Psoas muscle (tissue), 8 donors: Measurements from ENCODE around the gene EPS8L1. TPM values are rescaled to one million over a fixed set of nuclear protein-coding genes. Genes with fewer than 3 reads are reported as not detected.
"Not testable (repeated sequence)": the region's sequence is repeated elsewhere in the genome, so short reads cannot be mapped to it uniquely, and the experiment has no call there.

Experiments
- ATAC-seq, 4 donors: fragments of 200-7000 bp; cut with Tn5 transposase; one replicate each; pipeline ENCODE4 v1.9.1; 2020; ENCODE audit warnings: moderate library complexity in 3 of 4, mild to moderate bottlenecking in 2 of 4
- DNase-seq, 2 donors: peaks; one replicate each; pipeline ENCODE4 v3.0.0-alpha.2; 2020
- H3K27ac ChIP-seq: fragments of 200-600 bp; one replicate; pipeline ENCODE4 v1.8.0; 2022
- H3K27me3 ChIP-seq, 3 donors: fragments of 200-600 bp in 1 of 3; one replicate each; pipeline versions ENCODE4 v1.6.1 to v1.8.0; 2013 to 2022; ENCODE audit warnings: low read length in 2 of 3, mild to moderate bottlenecking in 2 of 3, moderate library complexity in 1 of 3; ENCODE audit not compliant: insufficient read depth in 3 of 3
- H3K36me3 ChIP-seq, 2 donors: fragments of 200-600 bp in 1 of 2; one replicate each; pipeline versions ENCODE4 v1.6.1 to v1.8.0; 2013 to 2022; ENCODE audit warnings: low read depth in 1 of 2, mild to moderate bottlenecking in 1 of 2, moderate library complexity in 1 of 2; ENCODE audit not compliant: insufficient read depth in 1 of 2
- H3K4me1 ChIP-seq: fragments of 200-600 bp; one replicate; pipeline ENCODE4 v1.8.0; 2022
- H3K4me3 ChIP-seq: fragments of 200-600 bp; one replicate; pipeline ENCODE4 v1.8.0; 2022; ENCODE audit warnings: mild to moderate bottlenecking
- H3K9me3 ChIP-seq: fragments of 200-600 bp; one replicate; pipeline ENCODE4 v1.8.0; 2022
- WGBS, 3 donors: extraction: QIAGEN DNeasy Blood & Tissue Kit; methylation state at CpG; one replicate each; pipeline versions ENCODE4 v1.1.6 to v1.1.7; 2013; 5-methylcytosine and 5-hydroxymethylcytosine counted together
- intact Hi-C, 2 donors: fragments of 100-400 bp; cut with DNase I; formaldehyde crosslinking; loops; one replicate each; pipeline versions ENCODE4 v1.11.0 to v1.14.2; 2022
- polyA plus RNA-seq, 3 donors: library from polyadenylated mRNA; stranded (reverse); fragments of 200-250 nt; gene quantifications; one replicate each; pipeline ENCODE4 v1.2.3, GENCODE V29; 2013
- total RNA-seq, 4 donors: library from RNA; stranded (reverse); fragmentation: NEBNext Ultra II Directional in 2 of 4; extraction: Animal tissue kit (Norgen Biotek cat#: 25700) in 2 of 4; gene quantifications; one replicate each; pipeline versions ENCODE4 v1.2.1 to v1.2.4, GENCODE V29; 2021 to 2023
- TF ChIP-seq, protein P1 (sequence below): fragments of 200-600 bp; IDR thresholded peaks from one replicate; pipeline ENCODE4 v1.8.0; 2022; ENCODE audit warnings: antibody characterized with exemption
- donor health status: healthy with polysubstance abuse.
- donor health status: DM: no; HTN: no; CAD: no; lungs with moderate emphysema.
- donor health status: Bipolar disorder and iron deficiency.
- donor health status: healthy.
- donor health status: DM: yes; HTN: yes; CAD: no.
- donor health status: DM: no; HTN: no; CAD: no.
- donor health status: DM: no; HTN: no; CAD: no.
- donor health status: DM: yes; HTN: yes; CAD: no.

Gene EPS8L1
- total and polyA plus RNA-seq, 7 donors = 0.53 to 2.5 (median 1.0) TPM

DNA sequence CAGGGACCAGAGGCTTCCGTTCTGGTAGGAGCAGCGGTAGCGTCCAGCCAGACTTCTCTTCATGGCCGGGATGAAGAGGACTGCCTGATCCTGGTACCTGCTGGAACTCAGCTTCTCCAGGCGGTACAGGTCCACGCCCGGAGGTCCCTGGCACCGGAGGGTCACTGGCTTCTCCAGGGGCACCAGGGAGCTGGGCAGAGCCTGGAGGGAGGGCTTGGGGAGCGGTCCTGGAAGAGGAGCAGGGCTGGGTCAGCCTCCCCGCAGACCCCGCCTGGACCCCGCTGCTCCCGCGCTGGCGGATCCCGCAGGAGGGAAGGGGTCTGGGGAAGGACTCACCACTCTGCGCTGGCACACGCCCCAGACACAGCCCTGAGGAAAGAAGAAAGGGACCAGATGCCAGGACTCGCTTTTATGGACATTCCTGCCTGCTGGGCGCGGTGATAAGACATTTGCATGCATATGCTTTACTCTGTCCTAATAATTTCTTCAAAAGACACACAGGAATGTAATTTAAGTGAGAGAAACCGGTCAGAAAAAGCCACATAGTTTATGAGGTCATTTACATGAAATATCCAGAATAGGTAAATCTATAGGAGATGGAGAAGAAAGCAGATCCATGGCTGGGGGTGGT lies 43.4 kb upstream of the EPS8L1 start:
- H3K4me1 ChIP-seq = no peaks in the 10 kb centered on the region
- intact Hi-C loops = no loop called here
- WGBS, 3 donors = 74 to 90% (median 80%) methylated on average over 22 of the region's 22 CpGs
- no peak overlapping the region for H3K27ac ChIP-seq
- ATAC-seq (no peak), DNase-seq (no peak)
- H3K36me3 ChIP-seq = no peaks in the 10 kb centered on the region
- TF ChIP-seq, protein P1, sequence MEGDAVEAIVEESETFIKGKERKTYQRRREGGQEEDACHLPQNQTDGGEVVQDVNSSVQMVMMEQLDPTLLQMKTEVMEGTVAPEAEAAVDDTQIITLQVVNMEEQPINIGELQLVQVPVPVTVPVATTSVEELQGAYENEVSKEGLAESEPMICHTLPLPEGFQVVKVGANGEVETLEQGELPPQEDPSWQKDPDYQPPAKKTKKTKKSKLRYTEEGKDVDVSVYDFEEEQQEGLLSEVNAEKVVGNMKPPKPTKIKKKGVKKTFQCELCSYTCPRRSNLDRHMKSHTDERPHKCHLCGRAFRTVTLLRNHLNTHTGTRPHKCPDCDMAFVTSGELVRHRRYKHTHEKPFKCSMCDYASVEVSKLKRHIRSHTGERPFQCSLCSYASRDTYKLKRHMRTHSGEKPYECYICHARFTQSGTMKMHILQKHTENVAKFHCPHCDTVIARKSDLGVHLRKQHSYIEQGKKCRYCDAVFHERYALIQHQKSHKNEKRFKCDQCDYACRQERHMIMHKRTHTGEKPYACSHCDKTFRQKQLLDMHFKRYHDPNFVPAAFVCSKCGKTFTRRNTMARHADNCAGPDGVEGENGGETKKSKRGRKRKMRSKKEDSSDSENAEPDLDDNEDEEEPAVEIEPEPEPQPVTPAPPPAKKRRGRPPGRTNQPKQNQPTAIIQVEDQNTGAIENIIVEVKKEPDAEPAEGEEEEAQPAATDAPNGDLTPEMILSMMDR = no peak
- no peak overlapping the region for H3K4me3 ChIP-seq
- no peaks in the 10 kb centered on the region for H3K9me3 ChIP-seq
- H3K27me3 ChIP-seq = no peaks in the 10 kb centered on the region

DNA sequence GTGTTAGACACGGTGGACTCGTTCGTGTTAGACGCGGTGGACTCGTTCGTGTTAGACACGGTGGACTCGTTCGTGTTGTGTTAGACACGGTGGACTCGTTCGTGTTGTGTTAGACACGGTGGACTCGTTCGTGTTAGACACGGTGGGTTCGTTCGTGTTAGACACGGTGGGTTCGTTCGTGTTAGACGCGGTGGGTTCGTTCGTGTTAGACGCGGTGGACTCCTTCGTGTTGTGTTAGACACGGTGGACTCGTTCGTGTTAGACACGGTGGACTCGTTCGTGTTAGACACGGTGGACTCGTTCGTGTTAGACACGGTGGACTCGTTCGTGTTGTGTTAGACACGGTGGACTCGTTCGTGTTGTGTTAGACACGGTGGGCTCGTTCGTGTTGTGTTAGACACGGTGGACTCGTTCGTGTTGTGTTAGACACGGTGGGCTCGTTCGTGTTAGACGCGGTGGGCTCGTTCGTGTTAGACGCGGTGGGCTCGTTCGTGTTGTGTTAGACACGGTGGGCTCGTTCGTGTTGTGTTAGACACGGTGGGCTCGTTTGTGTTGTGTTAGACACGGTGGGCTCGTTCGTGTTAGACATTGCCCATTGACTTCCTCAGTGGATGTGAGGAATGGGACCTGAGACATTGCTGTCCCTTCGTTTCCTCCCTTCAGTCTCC lies 42.6 kb upstream of the EPS8L1 start:
- H3K4me1 ChIP-seq, H3K36me3 ChIP-seq, ATAC-seq, intact Hi-C loops, DNase-seq, H3K27ac ChIP-seq, H3K4me3 ChIP-seq, H3K9me3 ChIP-seq, H3K27me3 ChIP-seq: not testable (repeated sequence)
- WGBS, 3 donors = 73 to 89% (median 82%) methylated on average over 57 to 70 of the region's 70 CpGs

DNA sequence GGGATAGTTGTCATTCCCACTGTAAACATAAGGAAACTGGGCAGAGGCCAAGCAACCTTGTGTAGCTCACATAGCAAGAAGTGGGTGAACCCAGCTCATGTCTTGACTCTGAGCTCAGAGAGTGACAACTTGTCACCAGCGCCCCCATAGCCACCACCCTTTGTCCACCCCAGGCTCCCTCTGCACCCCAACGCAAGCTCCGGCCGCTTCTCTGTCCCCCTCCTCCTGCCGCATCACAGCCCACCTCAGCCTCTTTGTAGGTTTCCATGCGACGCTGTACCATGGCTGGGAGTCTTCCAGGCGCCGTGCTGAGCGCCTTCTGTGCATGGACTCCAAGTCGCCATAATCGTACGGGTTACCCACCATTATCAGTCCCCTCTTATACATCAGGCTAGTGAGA lies 40.9 kb upstream of the EPS8L1 start:
- Histone ChIP-seq H3K27ac (no peak overlapping the region), H3K4me3 (no peak overlapping the region), H3K4me1 (no peaks in the 10 kb centered on the region), H3K36me3 (no peaks in the 10 kb centered on the region), H3K9me3 (no peaks in the 10 kb centered on the region), H3K27me3 (no peaks in the 10 kb centered on the region)
- 90 to 94% (median 94%) methylated on average over 13 of the region's 13 CpGs for WGBS, 3 donors
- DNase-seq = no peak
- no peak for ATAC-seq
- intact Hi-C loops = no loop called here
- TF ChIP-seq, protein P1 = no peak

DNA sequence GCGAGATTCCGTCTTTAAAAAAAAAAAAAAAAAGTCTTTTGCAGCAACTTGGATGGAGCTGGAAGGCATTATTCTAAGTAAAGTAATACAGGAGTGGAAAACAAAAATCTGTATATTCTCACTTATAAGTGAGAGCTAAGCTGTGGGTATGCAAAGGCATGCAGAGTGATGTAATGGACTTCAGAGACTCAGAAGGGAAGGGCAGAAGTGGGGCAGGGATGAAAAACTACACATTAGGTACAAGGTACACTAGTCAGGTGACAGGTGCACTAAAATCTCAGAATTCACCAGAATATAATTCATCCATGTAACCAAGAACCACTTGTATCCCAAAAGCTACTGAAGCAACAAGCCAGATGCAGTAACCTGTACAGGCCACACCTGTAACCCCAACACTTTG lies 39.6 kb upstream of the EPS8L1 start:
- H3K9me3 ChIP-seq = no peaks in the 10 kb centered on the region
- WGBS, 3 donors = 75 to 83% (median 77%) methylated on average over 2 of the region's 2 CpGs
- no peak overlapping the region for H3K4me3 ChIP-seq
- H3K36me3 ChIP-seq = peaks cover 0 to under 1% of the 10 kb centered on the region in 2 donors
- DNase-seq = no peak
- ATAC-seq = no peak
- no peaks in the 10 kb centered on the region for H3K4me1 ChIP-seq
- TF ChIP-seq, protein P1 = no peak
- intact Hi-C loops = no loop called here
- no peak overlapping the region for H3K27ac ChIP-seq
- H3K27me3 ChIP-seq = no peaks in the 10 kb centered on the region

DNA sequence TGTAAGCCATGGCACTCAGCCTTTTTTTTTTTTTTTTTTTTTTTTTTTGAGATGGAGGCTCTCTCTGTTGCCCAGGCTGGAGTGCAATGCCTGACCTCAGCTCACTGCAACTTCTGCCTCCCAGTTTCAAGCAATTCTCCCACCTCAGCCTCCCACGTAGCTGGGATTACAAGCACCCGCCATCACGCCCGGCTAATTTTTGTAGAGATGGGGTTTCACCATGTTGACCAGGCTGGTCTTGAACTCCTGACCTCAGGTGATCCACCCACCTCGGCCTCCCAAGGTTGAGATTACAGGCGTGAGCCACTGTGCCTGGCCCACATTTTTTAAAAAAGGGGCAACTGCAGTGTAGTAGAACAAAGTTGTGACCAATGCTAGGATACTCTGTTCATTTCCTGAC lies 38.1 kb upstream of the EPS8L1 start:
- DNase-seq, intact Hi-C loops, H3K4me3 ChIP-seq, H3K36me3 ChIP-seq, H3K9me3 ChIP-seq, ATAC-seq, H3K4me1 ChIP-seq, H3K27me3 ChIP-seq, H3K27ac ChIP-seq: not testable (repeated sequence)
- WGBS, 3 donors = 79 to 80% (median 79%) methylated on average over 6 of the region's 6 CpGs

DNA sequence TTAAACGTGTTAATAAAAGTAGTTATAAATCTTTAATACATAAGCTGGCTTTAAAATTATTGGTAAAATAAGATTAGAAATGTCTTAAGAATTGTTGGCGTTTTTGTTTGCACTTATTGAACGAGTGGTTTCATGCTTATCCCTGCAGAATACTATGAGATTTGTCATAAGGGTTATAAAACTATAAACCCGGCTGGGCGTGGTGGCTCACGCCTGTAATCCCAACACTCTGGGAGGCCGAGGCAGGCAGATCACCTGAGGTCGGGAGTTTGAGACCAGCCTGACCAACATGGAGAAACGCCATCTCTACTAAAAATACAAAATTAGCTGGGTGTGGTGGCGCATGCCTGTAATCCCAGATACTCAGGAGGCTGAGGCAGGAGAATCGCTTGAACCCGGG lies 35.0 kb upstream of the EPS8L1 start:
- intact Hi-C loops, ATAC-seq, H3K9me3 ChIP-seq, DNase-seq, H3K27me3 ChIP-seq, H3K4me3 ChIP-seq, H3K4me1 ChIP-seq, H3K27ac ChIP-seq: not testable (repeated sequence)
- H3K36me3 ChIP-seq = peaks cover 0 to 39% of the 10 kb centered on the region in 2 donors
- WGBS, 3 donors = 83 to 88% (median 87%) methylated on average over 12 of the region's 12 CpGs
